GM19397 (cell line): Measurements from ENCODE around the gene S1PR3.

ENCODE experiments used
- ATAC-seq: cut with Tn5 transposase; IDR thresholded peaks from one replicate; pipeline ENCODE4 v1.9.1; 2021; ENCODE audit warnings: mild to moderate bottlenecking, moderate library complexity; ENCODE audit not compliant: unreplicated experiment

The S1PR3 gene

GRCh38 chr9:89008055-89008743, 16.9 kb downstream of the S1PR3 start:
- ATAC-seq = no peak

GRCh38 chr9:89008744-89009545, 17.7 kb downstream of the S1PR3 start:
- ATAC-seq = no peak

- no peak for ATAC-seq
Observed at GRCh38 chr9:89009546-89009840, 18.2 kb downstream of the S1PR3 start.

GRCh38 chr9:89010056-89010455, 18.8 kb downstream of the S1PR3 start:
- no peak for ATAC-seq

- ATAC-seq = no peak
Observed at GRCh38 chr9:89010526-89011111, 19.4 kb downstream of the S1PR3 start.

GRCh38 chr9:89011683-89012082, 20.4 kb downstream of the S1PR3 start:
- ATAC-seq = no peak

GRCh38 chr9:89012294-89013042, 21.2 kb downstream of the S1PR3 start:
- ATAC-seq = no peak

- ATAC-seq = no peak
Observed at GRCh38 chr9:89013660-89014059, 22.4 kb downstream of the S1PR3 start.

- no peak for ATAC-seq
Observed at GRCh38 chr9:89014153-89014552, 22.9 kb downstream of the S1PR3 start.

GRCh38 chr9:89015336-89015735, 24.1 kb downstream of the S1PR3 start:
- ATAC-seq = no peak

- ATAC-seq = no peak
Observed at GRCh38 chr9:89020754-89021153, 29.5 kb downstream of the S1PR3 start.

GRCh38 chr9:89021154-89021803, 30.0 kb downstream of the S1PR3 start:
- ATAC-seq = no peak

- no peak for ATAC-seq
Observed at GRCh38 chr9:89022001-89022759, 30.9 kb downstream of the S1PR3 start.

- ATAC-seq = no peak
Observed at GRCh38 chr9:89022902-89023301, 31.6 kb downstream of the S1PR3 start.

- ATAC-seq = no peak
Observed at GRCh38 chr9:89023740-89024139, 32.5 kb downstream of the S1PR3 start.

GRCh38 chr9:89024727-89025126, 33.5 kb downstream of the S1PR3 start:
- no peak for ATAC-seq

GRCh38 chr9:89025553-89025952, 34.3 kb downstream of the S1PR3 start:
- no peak for ATAC-seq

GRCh38 chr9:89026876-89027275, 35.6 kb downstream of the S1PR3 start:
- ATAC-seq = no peak

GRCh38 chr9:89029788-89030187, 38.5 kb downstream of the S1PR3 start:
- no peak for ATAC-seq

GRCh38 chr9:89032173-89032572, 40.9 kb downstream of the S1PR3 start:
- no peak for ATAC-seq
